K562 (cell line): Measurements from ENCODE around the gene ANTKMT.

Experiments
- ATF2 ChIP-seq: sonication (generic); formaldehyde crosslinking; IDR thresholded peaks from 2 replicates; pipeline ENCODE4 v1.8.1; 2022; ENCODE audit warnings: missing genetic modification reagents
- CTCF ChIP-seq, 3 experiments: IDR thresholded peaks in 2 of 3; conservative IDR thresholded peaks in 1 of 3; 2 replicates each; pipeline ENCODE4 v1.5.1; 2011 to 2012; ENCODE audit warnings: low read length in 3 of 3, mild to moderate bottlenecking in 3 of 3, control low read depth in 2 of 3, improper control_type of control experiment in 1 of 3, inconsistent platforms in 1 of 3, low read depth in 1 of 3, mixed read lengths in 1 of 3, moderate library complexity in 1 of 3; ENCODE audit not compliant: insufficient read depth in 2 of 3
- EZH2 ChIP-seq: IDR thresholded peaks from 2 replicates; pipeline ENCODE4 v1.6.1; 2012; ENCODE audit warnings: low read depth, mild to moderate bottlenecking, inconsistent platforms, low read length, borderline replicate concordance
- HOMEZ ChIP-seq: fragments of 250-450 bp; sonication (Bioruptor Pico); IDR thresholded peaks from 2 replicates; pipeline ENCODE4 v1.4.0; 2020; ENCODE audit warnings: mild to moderate bottlenecking, moderate library complexity
- MAX ChIP-seq: sonication (generic); formaldehyde crosslinking; IDR thresholded peaks from 2 replicates; pipeline ENCODE4 v1.9.0; 2022; ENCODE audit warnings: mild to moderate bottlenecking, missing genetic modification reagents
- POLR2A ChIP-seq: fragments of 450-650 bp; conservative IDR thresholded peaks from 2 replicates; pipeline ENCODE4 v1.6.1; 2016
- RNF219 ChIP-seq: fragments of 250-450 bp; sonication (Bioruptor Pico); IDR thresholded peaks from 2 replicates; pipeline ENCODE4 v1.5.0; 2022; ENCODE audit warnings: mild to moderate bottlenecking
- SNAPC5 ChIP-seq: fragments of 250-450 bp; sonication (Bioruptor Pico); IDR thresholded peaks from 2 replicates; pipeline ENCODE4 v1.8.0; 2021; ENCODE audit warnings: moderate library complexity, mild to moderate bottlenecking, inconsistent platforms
- ZNF639 ChIP-seq, 2 experiments: fragments of 200-800 bp in 1 of 2; sonication (Bioruptor generic) in 1 of 2; sonication (generic) in 1 of 2; formaldehyde crosslinking in 1 of 2; IDR thresholded peaks in 1 of 2; conservative IDR thresholded peaks in 1 of 2; 2 replicates each; pipeline versions ENCODE4 v1.5.0 to v1.6.1; 2016 to 2020; ENCODE audit warnings: missing compliant biosample characterization in 1 of 2, missing genetic modification characterization in 1 of 2, missing genetic modification reagents in 1 of 2
- ZNF79 ChIP-seq: fragments of 250-450 bp; sonication (Bioruptor Pico); IDR thresholded peaks from 2 replicates; pipeline ENCODE4 v1.4.0; 2020; ENCODE audit warnings: low read depth, mild to moderate bottlenecking, moderate library complexity

GRCh38 chr16:706189-707061 lies 14.5 kb upstream of the ANTKMT start:
- TF ChIP-seq CTCF (IDR thresholded peaks at IDR 0.05 in 2 of 3, conservative IDR thresholded peaks at IDR 0.05 in 1 of 3; ENCODE audit: insufficient read depth in 2 of 3, low read depth in 1 of 3, low read length in 3 of 3), result no peak
- no peak for TF ChIP-seq POLR2A
- no peak for TF ChIP-seq HOMEZ (CRISPR knock-in tag)
- TF ChIP-seq ZNF639 (CRISPR knock-in tag; conservative IDR thresholded peaks at IDR 0.05 in 1 of 2, IDR thresholded peaks at IDR 0.05 in 1 of 2), result no peak
- no peak for TF ChIP-seq ATF2 (CRISPR knock-in tag)
- no peak for TF ChIP-seq SNAPC5
- TF ChIP-seq RNF219 (CRISPR knock-in tag), result no peak
- no peak for TF ChIP-seq ZNF79 (CRISPR knock-in tag)
- no peak for TF ChIP-seq EZH2
- no peak for TF ChIP-seq MAX (CRISPR knock-in tag)
